Testis (tissue), 2 donors: ENCODE results near the gene JAML.

Experiments used
- CTCF ChIP-seq, 3 experiments: fragments of 450-650 bp in 2 of 3; fragments of 200-600 bp in 1 of 3; sonication (generic) in 1 of 3; IDR thresholded peaks; one replicate each; pipeline ENCODE4 v1.5.1; 2016 to 2019; ENCODE audit warnings: antibody characterized with exemption in 3 of 3, mild to moderate bottlenecking in 2 of 3, moderate library complexity in 1 of 3
- POLR2A ChIP-seq: fragments of 450-650 bp; IDR thresholded peaks from one replicate; pipeline ENCODE4 v1.6.1; 2017; ENCODE audit warnings: antibody characterized with exemption, mild to moderate bottlenecking, moderate library complexity

GRCh38 chr11:118240999-118241763, 16.4 kb upstream of the JAML start:
- TF ChIP-seq CTCF (IDR thresholded peaks at IDR 0.05): no peak
- TF ChIP-seq POLR2A: no peak
